Stimulated activated CD8-positive, alpha-beta memory T cell treated with anti-CD3 and anti-CD28 coated beads, Interleukin-15, amount 100 ng/mL, for 4 hours (primary cell): ENCODE data around the gene SAMD7.

Experiments
- DNase-seq, 2 donors: peaks; one replicate each; pipeline ENCODE4 v3.0.0-alpha.2; 2020; ENCODE audit warnings: low read depth in 2 of 2

Gene SAMD7

DNA sequence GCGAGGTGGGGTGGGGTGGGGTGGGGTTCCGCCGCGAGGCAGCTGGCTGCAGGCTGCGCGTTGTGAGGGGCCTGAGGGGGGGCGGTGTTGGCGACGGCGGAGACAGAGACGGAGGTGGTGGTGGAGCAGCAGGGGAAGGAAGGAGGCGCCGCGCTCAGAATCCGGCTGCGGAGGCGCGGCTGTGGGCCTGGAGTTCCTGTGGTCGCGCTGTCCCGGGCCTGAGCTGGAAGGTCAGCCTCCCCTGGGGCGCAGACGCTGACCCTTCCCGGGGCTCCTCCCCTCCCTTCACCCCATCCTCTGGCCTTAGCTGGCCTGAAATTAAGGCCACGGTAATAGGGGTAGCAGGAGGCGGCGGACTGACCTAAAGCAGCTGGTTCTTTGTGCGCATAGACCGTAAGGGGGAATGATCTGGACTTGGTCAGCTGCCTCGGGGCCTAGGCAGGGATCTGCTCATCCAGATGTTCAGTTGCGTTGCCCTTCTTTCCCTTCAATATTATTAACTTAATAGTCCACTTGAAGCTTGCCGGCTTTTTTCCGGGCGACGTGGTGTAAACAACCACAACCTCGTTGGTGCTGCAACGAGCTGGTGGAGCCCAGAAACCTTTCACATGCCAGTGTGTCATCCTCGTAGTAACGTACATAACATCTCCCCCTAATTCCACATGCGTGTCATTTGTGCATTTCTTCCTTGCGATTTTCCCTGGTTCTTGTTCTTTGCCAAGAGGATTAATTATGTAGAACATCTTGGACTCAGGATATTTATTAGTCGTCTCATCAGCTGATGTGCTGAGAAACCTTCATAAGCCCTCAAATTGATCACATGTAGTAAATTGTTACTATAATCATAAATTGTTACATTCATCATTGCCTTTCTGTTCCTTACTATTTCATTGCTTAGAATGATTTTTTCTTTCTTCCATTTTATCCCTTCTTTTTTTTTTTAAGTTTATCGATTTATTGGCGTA is 55.9 kb downstream of the SAMD7 start:
- no peak for DNase-seq

DNA sequence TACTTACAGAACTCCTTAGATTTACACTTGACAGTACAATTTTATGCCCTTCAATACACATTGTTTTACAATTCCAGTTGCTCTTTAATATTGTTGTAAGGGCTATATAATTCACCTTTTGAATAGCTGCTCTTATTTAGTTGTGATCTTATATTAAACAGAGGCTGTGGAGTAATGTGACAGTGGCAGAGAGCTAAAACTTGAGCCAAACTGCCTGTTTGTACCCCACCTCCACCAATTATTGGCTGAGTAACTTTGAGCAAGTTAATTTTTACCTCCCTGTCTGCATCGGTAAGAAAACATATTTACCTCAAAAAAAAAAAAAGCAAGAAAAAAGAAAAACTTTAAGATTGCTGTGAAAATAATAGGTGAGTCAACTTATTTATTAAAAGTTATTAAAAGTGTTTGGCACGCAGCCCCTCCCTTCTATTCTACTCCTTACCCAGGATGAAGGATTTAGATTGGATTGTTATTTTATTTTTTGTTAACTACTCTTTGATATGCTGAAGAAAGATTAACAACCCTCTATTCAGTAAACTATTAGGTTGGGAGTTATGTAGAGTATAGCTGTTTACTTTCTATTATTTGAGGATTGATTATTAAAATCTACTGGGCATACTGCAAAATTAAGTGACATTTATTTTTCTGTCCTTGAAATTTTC is 57.0 kb downstream of the SAMD7 start:
- no peak for DNase-seq

DNA sequence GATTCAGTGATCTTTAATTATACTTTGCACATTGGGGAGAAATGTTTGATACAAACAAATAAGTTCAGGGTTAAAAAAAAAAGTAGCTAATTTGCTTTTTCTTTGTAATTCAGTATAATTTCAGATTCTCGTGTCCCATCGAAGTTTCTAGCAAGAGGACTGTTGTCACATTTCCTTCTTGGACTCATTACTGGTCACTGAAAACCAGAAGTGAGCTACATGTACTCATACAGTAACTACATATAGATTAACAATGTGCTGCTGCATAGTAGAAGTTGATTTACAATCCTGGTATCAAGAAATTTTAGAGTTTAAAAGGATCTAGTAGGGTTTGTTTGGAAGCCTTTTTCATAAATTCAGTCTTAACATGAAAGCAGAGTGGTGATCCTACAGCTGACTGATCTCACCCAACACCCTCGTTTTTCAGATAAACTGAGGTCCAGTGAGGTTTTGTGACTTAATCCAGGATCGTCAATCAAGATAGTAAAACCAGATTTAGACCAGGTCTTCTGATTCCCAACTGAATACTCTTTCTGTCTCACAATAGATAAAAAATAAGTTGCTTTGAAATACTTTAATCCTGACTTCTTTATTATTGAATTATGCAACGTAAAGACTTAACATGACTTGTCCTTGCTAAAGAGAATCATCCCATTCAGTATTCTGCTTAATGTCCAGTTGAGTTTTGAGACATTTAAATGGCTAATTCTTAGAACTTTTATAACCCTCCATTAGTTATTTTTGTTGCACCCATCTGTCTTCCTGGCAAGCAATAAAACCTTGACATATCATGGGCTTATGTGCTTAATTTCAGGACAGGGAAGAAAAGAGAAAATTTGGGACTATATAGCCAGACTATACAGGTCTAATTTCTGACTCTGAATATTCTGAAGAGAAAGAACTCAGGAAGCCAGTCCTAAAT is 58.1 kb downstream of the SAMD7 start:
- no peak for DNase-seq

DNA sequence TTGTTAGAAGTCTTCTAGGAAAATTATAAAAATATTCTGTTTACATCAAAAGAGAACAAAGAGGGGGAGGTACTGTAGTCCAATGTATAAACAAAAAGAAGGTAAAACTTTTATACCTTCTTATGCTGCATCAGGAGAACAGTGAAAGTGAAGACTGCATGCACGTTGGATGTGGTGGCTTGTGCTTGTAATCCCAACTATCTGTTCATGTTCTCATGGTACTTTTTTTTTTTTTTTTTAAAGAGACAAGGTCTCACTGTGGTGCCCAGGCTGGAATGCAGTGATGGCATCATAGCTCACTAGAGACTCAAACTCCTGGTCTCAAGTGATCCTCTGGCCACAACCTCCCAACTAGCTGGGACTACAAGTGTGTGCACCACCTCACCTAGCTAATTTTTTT is 59.5 kb downstream of the SAMD7 start:
- DNase-seq, result no peak

DNA sequence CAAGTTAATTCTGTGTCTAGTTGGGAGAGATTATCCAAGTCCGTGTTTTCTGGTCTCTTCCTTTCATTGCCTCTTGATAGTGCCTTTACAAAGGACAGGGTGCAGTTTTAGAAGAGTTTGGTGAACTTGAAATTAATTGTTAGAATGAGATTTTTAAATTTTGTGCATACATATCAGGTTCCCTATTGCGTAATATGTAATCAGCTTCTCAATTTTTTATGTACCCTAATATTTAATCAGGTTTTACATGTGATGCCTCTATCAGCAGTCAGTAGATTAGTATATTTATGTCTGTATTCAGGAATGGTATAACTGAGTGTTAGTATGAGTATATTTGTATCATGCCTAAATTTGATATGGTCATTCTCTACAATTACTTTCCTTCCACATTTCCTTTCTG is 60.1 kb downstream of the SAMD7 start:
- DNase-seq, result no peak

DNA sequence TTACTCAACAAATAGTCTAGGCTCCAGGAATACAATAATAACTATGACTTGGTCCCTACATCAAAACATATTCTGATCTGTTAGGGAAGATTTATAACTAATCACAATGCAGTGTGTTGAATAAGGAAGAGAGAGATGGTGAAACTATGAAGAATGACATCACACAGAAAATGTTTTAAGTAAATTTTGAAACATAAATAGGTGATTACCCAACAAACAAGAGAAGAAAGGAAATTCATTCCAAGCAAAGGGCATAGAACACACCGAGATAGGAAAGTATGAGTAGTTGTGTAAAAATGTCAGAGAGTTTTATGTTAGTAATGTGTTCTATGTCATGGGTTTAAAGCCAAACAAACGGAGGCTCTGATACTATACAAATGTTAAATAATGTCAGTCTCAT is 68.7 kb downstream of the SAMD7 start:
- no peak for DNase-seq

DNA sequence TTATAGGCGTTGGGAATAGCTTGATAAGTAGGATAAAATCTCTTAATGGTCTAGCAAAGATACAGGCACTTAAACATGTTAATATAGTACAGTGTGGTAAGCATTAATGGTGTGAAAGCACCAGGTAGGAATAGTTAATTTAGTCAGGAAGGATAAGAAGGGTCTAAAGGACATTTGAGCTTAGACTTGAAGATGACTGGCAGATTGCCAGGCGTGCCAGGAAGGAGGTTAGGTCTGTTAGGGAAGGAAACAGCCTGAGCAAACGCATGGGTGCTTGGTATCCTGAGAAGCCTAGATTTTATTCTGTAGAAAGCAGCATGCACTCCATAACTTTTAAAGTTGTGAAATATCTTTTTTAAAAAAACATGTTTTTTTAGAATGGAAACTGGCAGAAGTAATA is 72.9 kb downstream of the SAMD7 start:
- no peak for DNase-seq
